Kidney (tissue), 14 donors: Measurements from ENCODE around the gene ZGLP1. TPM values are rescaled to one million over a fixed set of nuclear protein-coding genes. Genes with fewer than 3 reads are reported as not detected.

Source experiments
- DNase-seq, 5 donors: peaks; one replicate each; pipeline ENCODE4 v3.0.0-alpha.2; 2013 to 2020
- FAIRE-seq: peaks from 2 replicates; lab custom pipeline; 2012; peaks lifted over from hg19 to GRCh38; lab: Jason Lieb, UNC
- H3K27ac ChIP-seq, 2 donors: one replicate each; pipeline ENCODE4 v1.7.0; 2013; ENCODE audit warnings: low read depth in 2 of 2, low read length in 2 of 2, inconsistent platforms in 1 of 2
- H3K27me3 ChIP-seq: one replicate; pipeline ENCODE4 v1.7.1; 2013; ENCODE audit warnings: low read length, inconsistent platforms; ENCODE audit not compliant: control insufficient read depth, insufficient read depth
- H3K36me3 ChIP-seq, 3 donors: one replicate each; pipeline versions ENCODE4 v1.7.0 to v1.7.1; 2013; ENCODE audit warnings: low read length in 3 of 3, control low read depth in 1 of 3, inconsistent platforms in 1 of 3; ENCODE audit not compliant: insufficient read depth in 3 of 3, control insufficient read depth in 2 of 3
- H3K4me1 ChIP-seq, 3 donors: one replicate each; pipeline versions ENCODE4 v1.7.0 to v1.7.1; 2013; ENCODE audit warnings: low read length in 3 of 3, inconsistent platforms in 1 of 3, low read depth in 1 of 3; ENCODE audit not compliant: control insufficient read depth in 2 of 3, insufficient read depth in 2 of 3
- H3K4me3 ChIP-seq, 3 donors: one replicate each; pipeline versions ENCODE4 v1.7.0 to v1.8.1; 2013; ENCODE audit warnings: low read length in 3 of 3, control low read depth in 1 of 3, inconsistent platforms in 1 of 3
- H3K9ac ChIP-seq, 3 donors: one replicate each; pipeline versions ENCODE4 v1.7.0 to v1.7.1; 2013; ENCODE audit warnings: low read length in 3 of 3, control low read depth in 1 of 3, inconsistent platforms in 1 of 3
- H3K9me3 ChIP-seq, 3 donors: one replicate each; pipeline versions ENCODE4 v1.7.0 to v1.7.1; 2013; ENCODE audit warnings: low read length in 3 of 3, control low read depth in 1 of 3, inconsistent platforms in 1 of 3; ENCODE audit not compliant: control insufficient read depth in 2 of 3, insufficient read depth in 1 of 3
- intact Hi-C: fragments of 100-400 bp; cut with DNase I; formaldehyde crosslinking; loops from one replicate; pipeline ENCODE4 v1.11.1; 2022
- polyA plus RNA-seq: library from polyadenylated mRNA; stranded (reverse); fragments of 350-450 nt; fragmentation: Illumina TruSeq; extraction: RNeasy Lipid Tissue Mini Kit (QIAGEN cat#74804); gene quantifications from one replicate; pipeline ENCODE4 v1.2.3, GENCODE V29; 2014; ENCODE audit warnings: low read depth, low replicate concordance; ENCODE audit not compliant: insufficient read depth
- total RNA-seq: library from RNA; stranded (reverse); fragmentation: NEBNext Ultra II Directional; extraction: Animal tissue kit (Norgen Biotek cat#: 25700); gene quantifications from one replicate; pipeline ENCODE4 v1.2.1, GENCODE V29; 2021
- TF ChIP-seq, protein P1 (sequence below): IDR thresholded peaks from 3 replicates; pipeline ENCODE4 v1.5.1; 2012; ENCODE audit warnings: mild to moderate bottlenecking, moderate library complexity, borderline replicate concordance; ENCODE audit not compliant: insufficient read depth; ENCODE audit errors: extremely low read depth
- donor health status: control.
- donor health status: control.
- donor health status: control.
- donor health status: control.
- donor health status: control.
- donor health status: DM: yes; HTN: yes; CAD: no.
- donor health status: Normal renal cell carcinoma (clear cell type).

The ZGLP1 gene
- total and polyA plus RNA-seq, 2 donors from 2014 or later: 4.6 to 5.5 TPM

DNA sequence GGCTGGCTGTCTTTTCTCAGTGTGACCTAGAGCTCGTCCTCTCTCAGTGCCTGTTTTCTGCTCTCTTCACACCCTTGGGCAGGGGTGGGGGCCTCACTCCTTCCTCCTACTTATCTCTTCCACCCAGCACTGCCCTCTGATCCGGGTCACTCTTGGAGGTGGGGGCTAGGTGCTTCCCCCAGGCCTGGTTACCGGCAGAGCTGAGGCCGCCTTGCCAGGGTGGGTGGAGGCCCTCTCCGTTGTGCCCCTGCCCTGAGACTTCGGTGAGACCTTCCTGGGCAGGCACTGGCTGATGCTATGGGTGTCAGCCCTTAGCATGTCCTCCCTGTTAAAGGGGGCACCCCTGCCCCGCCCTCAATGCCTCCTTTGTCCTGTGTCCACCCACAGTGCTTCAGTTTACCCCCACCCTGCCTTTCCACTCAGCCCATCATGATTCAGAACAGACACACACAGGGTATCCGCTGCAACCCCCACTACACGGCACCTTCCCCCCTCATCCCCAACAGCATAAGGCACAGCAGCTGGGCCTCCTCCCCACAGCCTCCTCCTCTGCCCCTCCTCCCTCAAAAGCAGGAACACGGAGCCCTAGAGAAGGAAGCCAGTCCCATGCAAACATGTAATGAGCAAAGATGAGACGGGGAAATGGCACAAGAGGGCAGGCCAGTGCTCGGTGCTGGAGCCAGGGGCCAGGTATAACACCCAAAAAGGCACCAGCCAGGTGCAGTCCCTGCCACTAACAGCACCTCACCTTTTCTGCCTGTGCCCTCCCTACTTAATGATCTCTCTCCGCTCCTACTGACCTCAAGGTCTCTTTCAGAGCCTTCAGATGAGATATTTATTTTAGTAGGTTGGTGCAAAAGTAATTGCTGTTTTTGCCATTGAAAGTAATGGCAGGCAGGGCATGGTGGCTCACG is 9.8 kb downstream of the ZGLP1 start:
- intact Hi-C loops: no loop called here
- Histone ChIP-seq H3K4me3 (no peak overlapping the region), H3K9ac (no peak overlapping the region), H3K27me3 (peaks cover 15% of the 10 kb centered on the region), H3K36me3 (no peaks in the 10 kb centered on the region), H3K27ac (no peak overlapping the region), H3K4me1 (peaks cover 0 to 11% (median 0%) of the 10 kb centered on the region in 3 donors), H3K9me3 (no peaks in the 10 kb centered on the region)
- DNase-seq: no peak
- no peak for FAIRE-seq
- TF ChIP-seq, protein P1, sequence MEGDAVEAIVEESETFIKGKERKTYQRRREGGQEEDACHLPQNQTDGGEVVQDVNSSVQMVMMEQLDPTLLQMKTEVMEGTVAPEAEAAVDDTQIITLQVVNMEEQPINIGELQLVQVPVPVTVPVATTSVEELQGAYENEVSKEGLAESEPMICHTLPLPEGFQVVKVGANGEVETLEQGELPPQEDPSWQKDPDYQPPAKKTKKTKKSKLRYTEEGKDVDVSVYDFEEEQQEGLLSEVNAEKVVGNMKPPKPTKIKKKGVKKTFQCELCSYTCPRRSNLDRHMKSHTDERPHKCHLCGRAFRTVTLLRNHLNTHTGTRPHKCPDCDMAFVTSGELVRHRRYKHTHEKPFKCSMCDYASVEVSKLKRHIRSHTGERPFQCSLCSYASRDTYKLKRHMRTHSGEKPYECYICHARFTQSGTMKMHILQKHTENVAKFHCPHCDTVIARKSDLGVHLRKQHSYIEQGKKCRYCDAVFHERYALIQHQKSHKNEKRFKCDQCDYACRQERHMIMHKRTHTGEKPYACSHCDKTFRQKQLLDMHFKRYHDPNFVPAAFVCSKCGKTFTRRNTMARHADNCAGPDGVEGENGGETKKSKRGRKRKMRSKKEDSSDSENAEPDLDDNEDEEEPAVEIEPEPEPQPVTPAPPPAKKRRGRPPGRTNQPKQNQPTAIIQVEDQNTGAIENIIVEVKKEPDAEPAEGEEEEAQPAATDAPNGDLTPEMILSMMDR: no peak

DNA sequence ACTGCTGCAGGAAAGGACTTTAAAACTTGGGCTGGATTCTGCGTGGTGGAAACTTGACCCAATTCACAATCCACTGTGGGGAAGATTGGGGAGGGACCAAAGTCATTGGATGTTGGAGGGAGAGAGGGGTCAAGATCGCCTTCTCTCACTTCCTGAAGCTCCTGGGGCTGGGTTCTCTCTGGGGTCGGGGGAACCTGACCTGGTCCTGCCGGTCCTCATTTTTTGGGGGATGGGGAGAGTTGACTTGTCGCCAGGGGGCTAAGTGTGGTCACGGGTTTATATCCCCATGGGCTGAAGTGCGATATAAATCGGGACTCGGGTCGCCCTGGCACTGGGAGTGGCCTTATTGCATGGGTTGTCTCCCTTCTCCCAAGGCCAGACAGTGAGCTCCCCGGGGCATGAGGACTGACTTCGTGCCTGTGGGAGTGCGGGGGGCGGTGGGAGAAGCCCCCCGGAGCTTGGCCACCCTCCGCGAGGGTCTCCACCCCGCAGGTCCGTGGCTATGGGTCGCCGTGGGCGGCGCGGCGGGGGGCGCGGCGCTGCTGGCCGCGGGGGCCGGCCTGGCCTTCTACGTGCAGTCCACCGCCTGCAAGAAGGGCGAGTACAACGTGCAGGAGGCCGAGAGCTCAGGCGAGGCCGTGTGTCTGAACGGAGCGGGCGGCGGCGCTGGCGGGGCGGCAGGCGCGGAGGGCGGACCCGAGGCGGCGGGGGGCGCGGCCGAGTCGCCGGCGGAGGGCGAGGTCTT is 13.6 kb downstream of the ZGLP1 start:
- intact Hi-C loops: no loop called here
- FAIRE-seq: no peak
- H3K36me3 ChIP-seq: no peaks in the 10 kb centered on the region

DNA sequence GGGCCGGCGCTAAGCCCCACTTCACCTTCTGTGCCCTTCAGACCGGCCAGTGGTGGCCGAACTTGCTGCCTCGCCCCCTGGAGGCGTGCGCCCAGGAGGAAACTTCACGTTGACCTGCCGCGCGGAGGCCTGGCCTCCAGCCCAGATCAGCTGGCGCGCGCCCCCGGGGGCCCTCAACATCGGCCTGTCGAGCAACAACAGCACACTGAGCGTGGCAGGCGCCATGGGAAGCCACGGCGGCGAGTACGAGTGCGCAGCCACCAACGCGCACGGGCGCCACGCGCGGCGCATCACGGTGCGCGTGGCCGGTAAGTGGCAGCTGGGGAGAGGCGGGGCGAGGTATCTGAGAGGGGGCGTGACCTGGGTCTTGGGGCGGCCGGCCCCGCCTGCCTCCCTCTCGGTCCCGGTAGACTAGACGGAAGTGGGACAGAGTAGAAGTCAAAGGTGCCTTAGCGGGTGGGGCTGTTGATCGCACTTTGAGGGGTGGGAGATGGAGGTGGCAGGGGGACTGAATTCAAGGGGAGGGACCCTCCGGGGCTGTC is 14.2 kb downstream of the ZGLP1 start:
- Histone ChIP-seq H3K27me3 (peaks cover 44% of the 10 kb centered on the region), H3K27ac (no peak overlapping the region)

More for the DNA sequence above, 13.6 kb downstream of the ZGLP1 start:
- H3K9ac ChIP-seq: no peak overlapping the region
- H3K4me3 ChIP-seq: no peak overlapping the region
- peaks cover 42% of the 10 kb centered on the region for H3K27me3 ChIP-seq
- TF ChIP-seq, protein P1: no peak
- no peak overlapping the region for H3K27ac ChIP-seq
- no peaks in the 10 kb centered on the region for H3K9me3 ChIP-seq
- DNase-seq: peak in 1 of 5 donors; percentile 36
- peaks cover 0 to 29% (median 3%) of the 10 kb centered on the region in 3 donors for H3K4me1 ChIP-seq

More for the DNA sequence above, 14.2 kb downstream of the ZGLP1 start:
- FAIRE-seq (no peak), DNase-seq (peak in 1 of 5 donors; percentile 26)
- no peaks in the 10 kb centered on the region for H3K9me3 ChIP-seq
- peaks cover 0 to 36% (median 3%) of the 10 kb centered on the region in 3 donors for H3K4me1 ChIP-seq
- no peaks in the 10 kb centered on the region for H3K36me3 ChIP-seq
- TF ChIP-seq, protein P1: no peak
- intact Hi-C loops: no loop called here
- no peak overlapping the region for H3K9ac ChIP-seq
- no peak overlapping the region for H3K4me3 ChIP-seq
